Effector CD4-positive, alpha-beta T cell (primary cell): ENCODE results near the gene TSPAN13.

Experiments
- DNase-seq: peaks from one replicate; pipeline ENCODE4 v3.0.0-alpha.2; 2020
- total RNA-seq: gene quantifications from one replicate; lab custom pipeline; 2026; lab: John Stamatoyannopoulos, UW

Gene TSPAN13
- 0.94 reads per million for total RNA-seq

GRCh38 chr7:16753102-16753931, at the start of gene TSPAN13:
TSPAN13 (plus strand) TSS chr7:16753755; CDS start chr7:16753968, 213 bp downstream.
- DNase-seq = peak; percentile 9

- DNase-seq = no peak
These were observed 45.0 kb upstream of the TSPAN13 start for GRCh38 chr7:16708511-16708910.

GRCh38 chr7:16708980-16709379, 44.6 kb upstream of the TSPAN13 start:
- no peak for DNase-seq

GRCh38 chr7:16710651-16711050, 42.9 kb upstream of the TSPAN13 start:
- DNase-seq = no peak

GRCh38 chr7:16711730-16712129, 41.8 kb upstream of the TSPAN13 start:
- DNase-seq = no peak

- DNase-seq = no peak
These were observed 40.6 kb upstream of the TSPAN13 start for GRCh38 chr7:16712916-16713315.

- DNase-seq = no peak
These were observed 37.6 kb upstream of the TSPAN13 start for GRCh38 chr7:16715928-16716327.

GRCh38 chr7:16718111-16718656, 35.4 kb upstream of the TSPAN13 start:
- DNase-seq = no peak

GRCh38 chr7:16719699-16720098, 33.9 kb upstream of the TSPAN13 start:
- DNase-seq = no peak

- DNase-seq = no peak
These were observed 32.0 kb upstream of the TSPAN13 start for GRCh38 chr7:16721541-16721940.

- no peak for DNase-seq
These were observed 29.2 kb upstream of the TSPAN13 start for GRCh38 chr7:16724344-16724743.

- DNase-seq = no peak
These were observed 27.4 kb upstream of the TSPAN13 start for GRCh38 chr7:16726189-16726588.

GRCh38 chr7:16727736-16728135, 25.8 kb upstream of the TSPAN13 start:
- DNase-seq = no peak

- DNase-seq = no peak
These were observed 24.7 kb upstream of the TSPAN13 start for GRCh38 chr7:16728811-16729210.

- no peak for DNase-seq
These were observed 24.0 kb upstream of the TSPAN13 start for GRCh38 chr7:16729541-16729940.

GRCh38 chr7:16730937-16731336, 22.6 kb upstream of the TSPAN13 start:
- no peak for DNase-seq

GRCh38 chr7:16732828-16733227, 20.7 kb upstream of the TSPAN13 start:
- DNase-seq = no peak

- no peak for DNase-seq
These were observed 19.3 kb upstream of the TSPAN13 start for GRCh38 chr7:16734148-16734726.

GRCh38 chr7:16735020-16735419, 18.5 kb upstream of the TSPAN13 start:
- DNase-seq = no peak

GRCh38 chr7:16738011-16738688, 15.4 kb upstream of the TSPAN13 start:
- no peak for DNase-seq

GRCh38 chr7:16739863-16740622, 13.5 kb upstream of the TSPAN13 start:
- DNase-seq = no peak

GRCh38 chr7:16740623-16740953, 13.0 kb upstream of the TSPAN13 start:
- DNase-seq = no peak

GRCh38 chr7:16740996-16741395, 12.6 kb upstream of the TSPAN13 start:
- DNase-seq = no peak
